Bronchial epithelial cell (primary cell): ENCODE results near the gene CPNE5. TPM values are rescaled to one million over a fixed set of nuclear protein-coding genes. Genes with fewer than 3 reads are reported as not detected.

Source experiments
- DNase-seq: peaks from one replicate; pipeline ENCODE4 v3.0.0-alpha.2; 2010; ENCODE audit warnings: low read depth
- FAIRE-seq: peaks from 2 replicates; lab custom pipeline; 2011; peaks lifted over from hg19 to GRCh38; lab: Jason Lieb, UNC
- H3K27me3 ChIP-seq: 2 replicates; pipeline ENCODE4 v1.5.1; 2011; ENCODE audit warnings: low read length; ENCODE audit not compliant: control insufficient read depth, insufficient read depth
- H3K36me3 ChIP-seq: 2 replicates; pipeline ENCODE4 v1.5.1; 2011; ENCODE audit warnings: low read length; ENCODE audit not compliant: control insufficient read depth, insufficient read depth
- H3K4me3 ChIP-seq: 2 replicates; pipeline ENCODE4 v1.5.1; 2011; ENCODE audit warnings: mild to moderate bottlenecking, low read depth, low read length, control low read depth
- CTCF ChIP-seq: IDR thresholded peaks from 2 replicates; pipeline ENCODE4 v1.5.1; 2011; ENCODE audit warnings: mild to moderate bottlenecking, moderate library complexity, low read length, control low read depth, inconsistent platforms; ENCODE audit not compliant: insufficient read depth, severe bottlenecking
- total RNA-seq: library from RNA; depleted of rRNA; stranded (reverse); fragments of >200 nt; gene quantifications from 2 replicates; pipeline ENCODE4 v1.2.1, GENCODE V29; 2014

CPNE5 gene
- total RNA-seq, 1 donor from 2014 or later = not detected

DNA sequence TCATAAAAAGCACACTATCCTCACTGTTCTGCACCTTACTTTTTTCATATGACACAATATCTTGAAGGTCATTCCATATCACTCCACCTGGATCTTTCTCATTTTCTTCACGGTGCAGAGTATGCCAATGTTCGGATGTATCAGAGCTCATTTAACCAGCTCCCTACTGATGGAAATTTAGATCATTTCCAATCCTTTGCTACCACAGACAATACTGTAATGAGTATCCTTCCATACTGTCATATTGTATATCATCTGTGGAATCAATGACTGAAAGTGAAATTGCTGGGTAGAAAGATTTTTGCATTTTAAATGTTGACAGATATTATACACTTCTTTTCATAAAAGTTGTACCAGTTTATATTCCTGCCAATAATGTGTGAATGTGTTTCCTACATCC, 143.8 kb downstream of the CPNE5 start:
- no peak for FAIRE-seq
- DNase-seq = no peak
- H3K27me3 ChIP-seq = no peaks in the 10 kb centered on the region
- no peak overlapping the region for H3K4me3 ChIP-seq
- no peak for TF ChIP-seq CTCF
- H3K36me3 ChIP-seq = no peaks in the 10 kb centered on the region

- no peak overlapping the region for H3K4me3 ChIP-seq
- H3K27me3 ChIP-seq = no peaks in the 10 kb centered on the region
- FAIRE-seq (no peak), DNase-seq (no peak)
- no peak for TF ChIP-seq CTCF
- H3K36me3 ChIP-seq = no peaks in the 10 kb centered on the region
These were observed 144.6 kb downstream of the CPNE5 start for GRCh38 chr6:36694616-36695015.

GRCh38 chr6:36692861-36693702, 146.2 kb downstream of the CPNE5 start:
- DNase-seq (no peak), FAIRE-seq (no peak)
- Histone ChIP-seq H3K27me3 (no peaks in the 10 kb centered on the region), H3K4me3 (no peak overlapping the region), H3K36me3 (no peaks in the 10 kb centered on the region)
- no peak for TF ChIP-seq CTCF

GRCh38 chr6:36692220-36692619, 147.0 kb downstream of the CPNE5 start:
- FAIRE-seq = no peak
- no peaks in the 10 kb centered on the region for H3K27me3 ChIP-seq
- TF ChIP-seq CTCF = no peak
- no peak overlapping the region for H3K4me3 ChIP-seq
- no peaks in the 10 kb centered on the region for H3K36me3 ChIP-seq
- no peak for DNase-seq

DNA sequence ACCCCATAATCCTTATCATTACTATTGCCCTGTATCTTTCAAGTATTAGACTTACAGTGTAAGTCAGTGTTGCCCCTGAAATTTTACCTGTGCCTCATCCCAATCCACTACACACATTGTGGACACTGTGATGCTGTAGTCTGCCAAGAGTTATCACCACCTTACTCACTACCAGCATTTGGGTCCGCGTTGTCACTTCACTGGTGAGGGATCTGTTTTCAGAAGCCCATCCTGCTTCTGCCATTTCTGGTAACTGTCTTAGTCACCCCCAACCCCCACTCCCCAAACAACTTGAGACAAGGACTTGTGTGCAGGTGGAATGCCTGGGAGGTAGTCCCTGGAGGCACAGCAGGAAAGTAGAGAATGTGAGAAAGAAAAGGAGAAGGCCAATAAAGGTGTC, 147.6 kb downstream of the CPNE5 start:
- no peak overlapping the region for H3K4me3 ChIP-seq
- H3K27me3 ChIP-seq = no peaks in the 10 kb centered on the region
- DNase-seq (no peak), FAIRE-seq (no peak)
- no peaks in the 10 kb centered on the region for H3K36me3 ChIP-seq
- TF ChIP-seq CTCF = no peak
